Suppressor macrophage (primary cell): ENCODE measurements around the gene SFMBT2.

ENCODE experiments used
- DNase-seq, 4 experiments: peaks; one replicate each; pipeline ENCODE4 v3.0.0-alpha.2; 2020 to 2022

Gene SFMBT2

GRCh38 chr10:7425691-7426090 is 14.9 kb upstream of the SFMBT2 start:
- no peak for DNase-seq

DNA sequence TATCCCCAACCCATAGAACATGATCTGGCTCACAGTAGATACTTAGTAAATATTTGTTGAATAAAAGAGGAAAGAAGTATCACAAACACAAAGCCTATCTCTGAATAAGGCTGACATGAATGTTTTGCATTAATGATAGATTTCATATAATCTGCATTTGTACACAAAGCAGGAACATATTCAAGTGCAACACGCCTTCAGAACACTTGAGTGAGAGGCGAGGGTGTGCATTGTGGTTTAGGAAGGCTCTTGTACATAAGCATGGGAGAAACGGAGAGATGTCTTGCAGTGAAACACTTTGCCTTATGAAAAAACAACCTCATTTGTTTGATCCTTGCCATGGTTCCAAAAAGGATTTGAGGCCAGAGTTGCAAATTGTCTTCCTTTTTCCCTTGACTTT is 14.1 kb upstream of the SFMBT2 start:
- DNase-seq: no peak

DNA sequence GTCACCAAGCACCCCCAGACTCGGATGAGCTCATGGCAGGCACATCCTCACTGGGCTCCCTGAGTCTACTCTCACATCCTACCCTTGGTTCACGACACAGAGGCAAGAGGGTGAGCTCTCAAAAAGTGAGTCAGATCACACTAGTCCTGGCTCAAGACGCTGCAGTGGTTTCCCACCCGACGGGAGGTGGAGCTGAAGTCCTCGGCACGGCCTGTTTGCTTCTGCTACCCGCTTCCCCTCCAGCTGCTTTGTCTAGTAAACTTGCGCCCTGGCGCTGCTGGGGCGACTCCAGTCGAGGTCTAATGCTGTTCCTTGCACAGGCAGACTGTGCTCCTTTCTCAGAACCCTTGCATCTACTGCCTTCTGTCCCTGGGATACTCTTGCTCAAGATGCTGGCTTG is 13.5 kb upstream of the SFMBT2 start:
- DNase-seq: peak in 2 of 4 experiments; percentile 4 to 11

GRCh38 chr10:7423521-7423920 is 12.7 kb upstream of the SFMBT2 start:
- no peak for DNase-seq

DNA sequence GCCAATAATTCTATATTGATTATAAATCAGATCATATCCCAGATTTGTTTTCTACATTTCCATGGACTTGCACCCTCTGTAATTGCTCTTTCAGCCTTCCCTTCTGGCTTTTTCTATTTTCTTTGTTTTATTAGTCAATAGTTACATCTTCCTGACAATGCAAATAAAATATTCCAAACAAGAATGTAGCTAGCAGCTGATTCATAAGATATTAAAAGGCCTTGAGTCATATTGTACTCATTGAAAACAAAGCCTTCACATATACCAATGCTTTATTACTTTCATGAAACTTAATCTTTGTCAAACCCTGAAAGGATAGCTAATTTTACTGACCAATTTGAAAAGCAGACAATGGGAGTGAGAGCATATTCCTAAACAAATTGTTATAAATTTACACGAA is 10.7 kb upstream of the SFMBT2 start:
- no peak for DNase-seq

- DNase-seq: no peak
Observed at GRCh38 chr10:7419998-7420397, 9.2 kb upstream of the SFMBT2 start.

GRCh38 chr10:7417807-7418206 is 7.0 kb upstream of the SFMBT2 start:
- DNase-seq: peak; percentile 42 to 78 (median 54)

DNA sequence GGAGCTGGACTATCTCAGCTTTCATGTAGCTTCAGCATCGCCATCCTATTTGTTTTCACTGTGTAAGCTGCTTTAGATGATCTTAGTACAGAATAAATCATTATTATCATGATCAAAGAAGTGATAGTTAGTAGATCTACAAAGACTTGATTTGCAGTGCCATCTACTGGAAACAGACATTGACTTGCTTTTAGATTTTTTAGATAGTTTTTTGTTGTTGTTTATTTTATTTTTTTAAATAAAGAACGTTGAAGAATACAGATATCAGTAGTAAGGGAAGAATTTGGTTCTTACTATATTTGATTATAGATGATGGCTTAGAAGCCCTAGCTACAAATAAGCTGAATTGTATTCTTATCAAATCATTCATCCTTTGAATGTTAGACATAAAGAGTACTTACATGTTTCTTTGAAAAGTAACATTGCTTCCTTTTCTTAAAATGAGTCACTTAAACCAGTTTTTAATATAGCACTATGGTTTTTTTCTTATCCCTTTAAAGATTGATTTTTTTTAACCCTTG is 6.3 kb upstream of the SFMBT2 start:
- DNase-seq: peak; percentile 23 to 74 (median 52)

DNA sequence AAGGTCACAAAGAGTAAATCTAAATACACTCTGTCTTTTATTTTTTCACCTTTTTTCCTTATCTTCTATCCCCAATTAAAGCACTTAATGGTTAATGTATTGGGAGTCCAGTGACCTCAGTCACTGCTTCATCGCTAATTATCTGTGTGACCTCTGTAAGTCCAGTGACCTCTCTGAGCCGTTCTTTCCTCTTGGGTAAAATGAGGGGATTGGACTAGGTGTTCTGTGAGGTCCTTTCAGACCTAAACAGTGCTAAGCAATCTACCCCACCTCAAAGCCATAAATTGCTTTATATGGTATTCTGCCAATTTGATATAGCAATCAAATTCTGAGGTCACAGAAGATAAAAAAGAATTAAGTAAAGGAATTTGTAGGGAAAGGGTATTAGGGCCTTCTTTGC is 3.9 kb upstream of the SFMBT2 start:
- no peak for DNase-seq

DNA sequence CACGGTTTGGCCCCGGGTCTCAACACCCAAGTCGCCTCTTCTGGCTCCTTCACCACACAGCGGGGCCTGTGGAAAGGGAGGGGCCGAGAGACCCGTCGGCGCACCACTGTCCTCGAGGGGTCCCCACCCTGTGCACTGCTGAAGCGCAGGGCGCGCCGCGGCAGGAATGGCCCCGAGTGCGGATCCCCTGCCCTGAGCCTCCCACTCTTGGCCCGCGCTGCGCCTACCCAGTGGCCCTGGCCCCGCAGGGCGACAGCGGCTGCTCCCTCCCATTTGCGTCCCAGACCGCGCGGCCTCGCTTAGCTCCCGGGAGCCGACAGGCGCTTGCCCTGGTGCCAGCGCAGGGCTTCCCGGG is 2.1 kb upstream of the SFMBT2 start:
- peak in 2 of 4 experiments; percentile 35 to 48 for DNase-seq

- DNase-seq: peak; percentile 48 to 75 (median 68)
Observed at GRCh38 chr10:7412237-7412927, 1.5 kb upstream of the SFMBT2 start.

DNA sequence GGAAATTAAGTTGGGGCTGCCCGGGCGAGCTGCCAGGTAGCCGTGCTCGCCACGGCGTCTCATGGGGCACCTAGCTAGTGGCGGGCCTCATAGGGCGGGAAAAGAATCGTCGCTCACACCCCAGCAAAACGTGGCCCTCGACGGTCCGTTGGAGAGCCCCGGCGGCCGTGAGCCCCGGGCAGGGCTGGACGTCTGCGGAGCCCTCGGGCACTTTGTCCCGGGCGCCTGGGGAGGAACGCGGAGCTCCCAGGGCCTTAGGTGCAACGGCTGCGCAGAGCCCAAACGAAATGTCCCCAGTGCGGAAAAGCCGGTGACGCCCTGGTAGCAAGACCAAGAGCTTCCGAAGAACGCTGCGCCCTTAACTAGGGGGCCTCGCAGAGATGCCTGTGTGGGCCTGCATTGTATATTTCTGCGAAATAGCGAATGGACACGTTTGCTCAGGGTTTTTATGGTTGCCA is 866 bp upstream of the SFMBT2 start:
- DNase-seq: peak in 3 of 4 experiments; percentile 23 to 40 (median 38)

- DNase-seq: peak; percentile 49 to 78 (median 68)
Observed at GRCh38 chr10:7410301-7410861, 453 bp downstream of the SFMBT2 start.

- DNase-seq: peak; percentile 13 to 36 (median 29)
Observed at GRCh38 chr10:7409732-7410168, 1.1 kb downstream of the SFMBT2 start.

DNA sequence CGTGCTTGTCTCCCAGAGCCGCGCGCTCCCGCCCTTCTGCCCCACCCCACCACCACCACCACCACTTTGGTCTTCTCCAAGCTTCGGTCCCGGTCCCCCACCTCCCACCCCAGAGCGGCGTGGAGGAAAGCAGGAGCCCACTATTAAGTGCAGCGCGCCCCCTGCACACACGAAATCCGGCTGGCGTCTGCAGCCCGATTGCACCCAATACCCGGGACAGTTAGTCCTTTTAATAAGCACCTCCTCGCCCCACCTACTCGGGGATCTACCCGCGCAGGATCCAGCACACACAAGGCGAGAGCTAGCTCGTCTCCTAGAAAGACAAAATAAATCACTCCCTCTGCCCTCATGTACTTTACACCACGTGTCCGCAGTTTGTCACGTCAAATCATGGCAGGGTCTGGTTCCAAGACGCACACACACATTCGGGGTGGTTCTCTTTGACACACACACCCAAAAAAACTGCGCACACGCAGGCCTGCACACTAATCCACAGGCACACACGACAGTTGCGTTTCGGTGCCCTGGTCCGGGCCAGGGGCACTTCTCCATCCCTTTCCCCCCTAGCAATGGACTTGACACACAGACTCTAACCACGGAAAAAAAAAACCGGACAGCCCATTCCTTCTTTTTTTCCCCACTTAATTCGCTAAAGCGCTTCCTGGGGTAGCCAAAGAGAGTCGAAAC is 1.6 kb downstream of the SFMBT2 start:
- DNase-seq: peak; percentile 56 to 71 (median 60)

DNA sequence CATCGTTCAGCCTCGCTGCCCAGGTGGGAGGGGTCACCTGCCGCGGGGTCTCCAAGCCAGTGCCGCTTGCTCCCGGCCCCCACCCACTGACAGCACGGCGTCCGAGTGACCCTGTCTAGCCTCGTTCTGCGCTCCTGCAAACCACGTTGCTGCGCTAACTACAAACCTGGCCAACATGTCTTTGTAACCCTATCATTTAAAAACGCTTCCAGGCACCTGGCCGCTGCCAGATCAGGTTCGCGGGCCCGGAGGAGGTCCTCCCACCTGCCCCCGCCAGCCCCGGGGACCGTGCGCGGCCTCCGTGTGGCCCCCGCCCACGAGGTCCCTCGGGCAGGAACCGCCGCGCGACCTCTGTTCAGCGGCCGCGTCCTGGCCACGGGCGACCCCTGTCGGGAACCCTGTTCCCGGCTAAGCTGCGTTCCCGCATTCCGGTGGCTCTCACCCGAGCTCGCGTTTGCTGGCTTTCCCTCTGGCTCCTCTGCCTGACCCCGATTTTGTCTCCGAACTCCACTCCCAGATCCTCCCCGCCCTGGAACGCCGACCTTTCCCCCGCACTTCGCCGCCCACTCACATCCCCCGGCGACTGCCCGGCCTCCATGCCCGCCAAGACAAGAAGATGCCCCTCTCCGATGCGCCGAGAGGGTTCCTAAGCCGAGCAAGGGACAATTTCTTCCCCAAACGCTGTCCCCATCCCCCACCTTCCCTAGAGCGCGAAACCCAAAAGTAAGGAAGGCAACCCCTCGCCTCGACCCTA is 2.4 kb downstream of the SFMBT2 start:
- peak; percentile 63 to 86 (median 78) for DNase-seq

DNA sequence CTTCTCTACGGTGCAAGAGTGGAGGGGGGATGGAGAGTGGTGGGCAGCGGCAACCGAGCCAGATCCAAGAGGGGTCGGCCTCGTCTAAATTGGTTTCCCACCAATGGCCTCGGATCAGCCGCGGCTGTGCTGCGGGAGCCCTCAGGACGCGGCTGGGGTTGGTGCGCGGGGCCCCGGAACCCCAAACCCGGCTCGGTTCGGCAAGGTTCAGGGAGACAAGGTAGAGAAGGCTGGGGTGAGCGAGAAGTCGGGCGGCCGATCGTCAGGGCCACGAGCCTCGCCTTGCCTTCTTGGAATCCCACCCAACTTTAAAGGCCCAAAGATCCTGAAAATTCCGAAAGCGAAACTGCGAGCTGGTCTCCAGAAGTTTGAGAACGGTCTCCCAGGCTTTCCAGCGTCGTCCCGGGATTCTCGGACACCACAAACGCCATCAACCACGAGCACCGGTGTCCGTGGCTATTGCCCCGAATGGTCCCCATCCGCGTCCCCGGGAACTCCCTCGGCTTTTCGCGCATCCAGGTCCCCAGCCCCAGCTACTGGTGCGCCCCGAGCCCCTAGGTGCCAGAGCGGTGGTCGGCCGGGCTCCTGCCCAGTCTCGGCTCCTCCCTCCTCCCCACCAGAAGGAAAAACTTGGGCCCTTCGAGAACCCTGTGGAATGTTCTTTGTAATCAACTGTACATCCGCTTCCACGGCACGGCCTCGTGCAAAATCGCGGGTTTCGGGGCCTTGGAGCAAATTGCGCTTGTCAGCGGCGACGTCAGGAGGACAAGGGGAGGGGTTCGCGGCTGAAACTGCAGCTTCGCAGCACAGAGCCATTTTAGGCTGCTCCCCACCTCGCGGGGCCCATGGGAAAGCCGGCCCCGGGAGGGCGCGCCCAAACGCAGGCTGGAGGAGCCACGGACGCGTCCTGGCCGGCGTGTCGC is 3.2 kb downstream of the SFMBT2 start:
- peak; percentile 68 to 78 (median 76) for DNase-seq

- peak; percentile 13 to 28 (median 18) for DNase-seq
Observed at GRCh38 chr10:7406712-7407333, 4.0 kb downstream of the SFMBT2 start.

- DNase-seq: peak; percentile 21 to 80 (median 44)
Observed at GRCh38 chr10:7405637-7406036, 5.2 kb downstream of the SFMBT2 start.

DNA sequence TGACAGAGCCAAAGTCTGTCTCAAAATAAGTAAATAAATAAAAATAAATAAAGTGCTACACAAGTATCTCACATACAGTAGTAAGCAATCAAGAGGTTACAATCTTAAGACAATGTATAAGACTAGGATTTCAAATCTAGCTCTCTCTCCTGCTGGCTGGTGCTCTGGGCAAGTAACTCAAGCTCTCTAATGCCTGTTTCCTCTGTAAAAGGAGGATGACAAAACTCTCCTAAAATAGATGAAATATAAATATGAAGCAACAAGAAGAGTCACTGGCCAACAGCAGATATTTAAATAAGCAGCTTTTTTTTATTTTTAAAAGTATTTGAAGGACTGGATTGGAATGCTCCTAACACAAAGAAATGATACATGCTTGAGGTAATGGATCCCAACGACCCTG is 7.2 kb downstream of the SFMBT2 start:
- peak in 3 of 4 experiments; percentile 21 to 55 (median 55) for DNase-seq

GRCh38 chr10:7401782-7402181 is 9.1 kb downstream of the SFMBT2 start:
- DNase-seq: no peak
